Measurements from ENCODE around the gene AMOTL1. TPM values are rescaled to one million over a fixed set of nuclear protein-coding genes. Genes with fewer than 3 reads are reported as not detected.

Gene AMOTL1
- total RNA-seq, 1 donor from 2014 or later: 22.6 TPM

DNA sequence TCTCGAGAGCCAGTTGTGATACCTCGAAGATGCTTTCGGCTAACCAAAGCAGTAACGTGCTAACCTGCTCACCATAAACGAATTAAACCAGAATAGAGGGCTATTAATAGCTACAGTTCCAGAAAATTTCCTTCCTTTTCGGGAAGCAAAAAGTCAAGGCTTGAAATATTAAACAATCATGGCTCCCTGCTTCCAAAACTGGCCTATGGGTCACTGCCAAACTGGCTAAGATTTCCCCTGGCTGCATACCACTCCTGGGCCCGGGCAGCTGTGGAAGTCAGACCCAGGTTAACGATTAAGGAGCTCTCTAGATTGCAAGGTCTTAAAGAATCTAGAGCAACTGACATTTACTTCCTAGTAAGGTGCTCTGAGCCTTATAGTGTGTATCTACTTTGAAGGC, 1.7 kb downstream of the AMOTL1 start:
- Histone ChIP-seq H3K4me1 (peaks cover 23% of the 10 kb centered on the region), H3K4me2 (peak overlapping the region; percentile 99), H3K9me3 (ENCODE audit: low read depth) (no peaks in the 10 kb centered on the region), H2AFZ (replicated peaks) (no peak overlapping the region), H3K27ac (no peak overlapping the region), H3K4me3 (peak overlapping the region; percentile 96), H3K9ac (no peak overlapping the region), H3F3A (ENCODE audit: low read depth) (peaks cover 13% of the 10 kb centered on the region), H3K36me3 (no peaks in the 10 kb centered on the region), H3K79me2 (ENCODE audit: low read depth) (peaks cover 64% of the 10 kb centered on the region), H3K27me3 (peaks cover 16% of the 10 kb centered on the region), H4K20me1 (ENCODE audit: low read depth) (peaks cover 44% of the 10 kb centered on the region)
- Mint-ChIP-seq H3K27ac (peak overlapping the region; percentile 80), H3K27me3 (ENCODE audit: insufficient read depth, low read depth) (peaks cover 2% of the 10 kb centered on the region), H3K4me3 (no peak overlapping the region), H3K4me1 (peaks cover 24% of the 10 kb centered on the region), H3K9me3 (peaks cover 20% of the 10 kb centered on the region), H3K36me3 (peaks cover 33% of the 10 kb centered on the region)
- no peak for DNase-seq (ENCODE audit: low spot score)
- TF ChIP-seq EZH2 (IDR thresholded peaks at IDR 0.05) (no peak), EZH2phosphoT487 (IDR thresholded peaks at IDR 0.05) (no peak)
- TF ChIP-seq, protein P1, sequence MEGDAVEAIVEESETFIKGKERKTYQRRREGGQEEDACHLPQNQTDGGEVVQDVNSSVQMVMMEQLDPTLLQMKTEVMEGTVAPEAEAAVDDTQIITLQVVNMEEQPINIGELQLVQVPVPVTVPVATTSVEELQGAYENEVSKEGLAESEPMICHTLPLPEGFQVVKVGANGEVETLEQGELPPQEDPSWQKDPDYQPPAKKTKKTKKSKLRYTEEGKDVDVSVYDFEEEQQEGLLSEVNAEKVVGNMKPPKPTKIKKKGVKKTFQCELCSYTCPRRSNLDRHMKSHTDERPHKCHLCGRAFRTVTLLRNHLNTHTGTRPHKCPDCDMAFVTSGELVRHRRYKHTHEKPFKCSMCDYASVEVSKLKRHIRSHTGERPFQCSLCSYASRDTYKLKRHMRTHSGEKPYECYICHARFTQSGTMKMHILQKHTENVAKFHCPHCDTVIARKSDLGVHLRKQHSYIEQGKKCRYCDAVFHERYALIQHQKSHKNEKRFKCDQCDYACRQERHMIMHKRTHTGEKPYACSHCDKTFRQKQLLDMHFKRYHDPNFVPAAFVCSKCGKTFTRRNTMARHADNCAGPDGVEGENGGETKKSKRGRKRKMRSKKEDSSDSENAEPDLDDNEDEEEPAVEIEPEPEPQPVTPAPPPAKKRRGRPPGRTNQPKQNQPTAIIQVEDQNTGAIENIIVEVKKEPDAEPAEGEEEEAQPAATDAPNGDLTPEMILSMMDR (IDR thresholded peaks at IDR 0.05): no peak

DNA sequence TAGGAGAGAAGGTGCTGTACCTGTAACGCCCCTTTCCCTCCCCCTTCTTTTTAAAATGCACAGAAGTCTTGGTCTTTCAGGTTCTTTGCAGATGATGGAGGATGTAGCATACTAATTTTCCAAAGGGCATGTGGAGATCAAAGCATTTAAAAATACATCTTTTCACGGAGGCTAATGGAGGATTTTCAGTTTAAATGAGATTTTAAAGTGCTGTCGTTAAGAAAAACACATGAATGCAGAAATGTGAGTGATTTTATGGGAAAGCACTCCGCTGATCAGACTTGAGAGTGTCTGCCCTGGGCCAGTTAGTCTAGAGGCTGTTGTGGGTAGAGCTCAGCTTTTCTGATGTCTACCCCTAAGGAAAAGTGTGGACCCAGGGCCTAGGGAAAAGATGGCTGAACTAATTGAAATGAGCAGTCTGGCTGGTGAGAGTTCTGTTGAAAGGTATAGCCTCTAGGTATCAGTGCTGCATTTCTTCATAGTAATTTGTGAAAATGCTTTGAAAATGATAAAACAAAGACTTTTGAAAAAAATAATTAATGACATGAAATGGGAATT, 2.5 kb downstream of the AMOTL1 start:
- H3K9ac ChIP-seq: no peak overlapping the region
- H2AFZ ChIP-seq (replicated peaks): no peak overlapping the region
- H3K36me3 ChIP-seq: no peaks in the 10 kb centered on the region
- no peaks in the 10 kb centered on the region for H3K9me3 ChIP-seq (ENCODE audit: low read depth)
- peak overlapping the region; percentile 96 for H3K4me3 ChIP-seq
- Mint-ChIP-seq H3K27me3 (ENCODE audit: insufficient read depth, low read depth) (peaks cover 2% of the 10 kb centered on the region), H3K27ac (no peak overlapping the region), H3K4me3 (no peak overlapping the region), H3K36me3 (peaks cover 38% of the 10 kb centered on the region), H3K4me1 (peaks cover 25% of the 10 kb centered on the region), H3K9me3 (peaks cover 20% of the 10 kb centered on the region)
- no peak for DNase-seq (ENCODE audit: low spot score)
- H3K79me2 ChIP-seq (ENCODE audit: low read depth): peaks cover 72% of the 10 kb centered on the region
- peaks cover 47% of the 10 kb centered on the region for H4K20me1 ChIP-seq (ENCODE audit: low read depth)
- TF ChIP-seq, protein P1 (IDR thresholded peaks at IDR 0.05): no peak
- peaks cover 16% of the 10 kb centered on the region for H3K27me3 ChIP-seq
- H3F3A ChIP-seq (ENCODE audit: low read depth): peaks cover 13% of the 10 kb centered on the region
- peaks cover 23% of the 10 kb centered on the region for H3K4me1 ChIP-seq
- H3K27ac ChIP-seq: no peak overlapping the region
- peak overlapping the region; percentile 99 for H3K4me2 ChIP-seq

DNA sequence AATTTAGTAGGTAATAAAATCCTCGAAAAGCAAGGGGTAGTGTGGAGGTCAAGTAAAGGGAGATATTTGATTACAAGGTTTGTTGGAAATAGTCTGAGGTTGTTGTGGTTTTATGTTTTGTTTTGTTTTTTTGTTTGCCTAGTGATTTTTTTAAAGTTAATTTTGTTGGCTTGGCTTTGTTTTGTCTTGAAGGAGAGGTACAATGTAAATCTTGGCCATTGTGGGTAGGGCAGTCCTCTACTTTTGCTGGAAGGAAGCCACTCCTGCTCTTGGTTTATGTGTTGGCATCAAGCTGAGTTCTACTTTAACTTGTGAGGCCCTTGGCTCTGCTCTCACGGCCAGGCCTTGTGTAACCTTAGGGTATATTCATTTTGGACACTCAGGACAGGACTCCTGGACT, 3.2 kb downstream of the AMOTL1 start:
- H3K4me3 Mint-ChIP-seq: peak overlapping the region; percentile 67

More for the DNA sequence above, 3.2 kb downstream of the AMOTL1 start:
- Histone ChIP-seq H3K27ac (no peak overlapping the region), H3K27me3 (peaks cover 16% of the 10 kb centered on the region), H2AFZ (replicated peaks) (no peak overlapping the region), H3F3A (ENCODE audit: low read depth) (peaks cover 13% of the 10 kb centered on the region), H4K20me1 (ENCODE audit: low read depth) (peaks cover 55% of the 10 kb centered on the region), H3K4me3 (no peak overlapping the region), H3K36me3 (no peaks in the 10 kb centered on the region), H3K9me3 (ENCODE audit: low read depth) (no peaks in the 10 kb centered on the region), H3K79me2 (ENCODE audit: low read depth) (peaks cover 80% of the 10 kb centered on the region), H3K4me1 (peaks cover 29% of the 10 kb centered on the region), H3K4me2 (peak overlapping the region; percentile 14), H3K9ac (no peak overlapping the region)
- Mint-ChIP-seq H3K36me3 (peaks cover 45% of the 10 kb centered on the region), H3K27ac (no peak overlapping the region), H3K9me3 (peaks cover 24% of the 10 kb centered on the region), H3K27me3 (ENCODE audit: insufficient read depth, low read depth) (peaks cover 2% of the 10 kb centered on the region), H3K4me1 (peaks cover 33% of the 10 kb centered on the region)
- no peak for TF ChIP-seq EZH2 (IDR thresholded peaks at IDR 0.05)
- no peak for TF ChIP-seq EZH2phosphoT487 (IDR thresholded peaks at IDR 0.05)
- TF ChIP-seq, protein P1 (IDR thresholded peaks at IDR 0.05): no peak
- DNase-seq (ENCODE audit: low spot score): no peak
